Thyroid gland (tissue), 4 donors: ENCODE data around the gene PCDHGB2. TPM values are rescaled to one million over a fixed set of nuclear protein-coding genes. Genes with fewer than 3 reads are reported as not detected.
A peak's percentile ranks its signal among the peaks of the same experiment; 100 is the strongest.
"Not testable (repeated sequence)": the region's sequence is repeated elsewhere in the genome, so short reads cannot be mapped to it uniquely, and the experiment has no call there.

Experiments used
- DNase-seq, 2 donors: peaks; one replicate each; pipeline ENCODE4 v3.0.0-alpha.2; 2019
- H3K27ac ChIP-seq, 3 donors: fragments of 200-600 bp; sonication (generic); 1 replicate in 2 of 3; 2 replicates in 1 of 3; pipeline ENCODE4 v1.5.1; 2016 to 2019; ENCODE audit warnings: mild to moderate bottlenecking in 1 of 3, moderate library complexity in 1 of 3
- H3K27me3 ChIP-seq: fragments of 200-600 bp; sonication (generic); one replicate; pipeline ENCODE4 v1.5.1; 2019
- H3K36me3 ChIP-seq, 2 donors: fragments of 200-600 bp; sonication (generic); one replicate each; pipeline ENCODE4 v1.5.1; 2016 to 2019
- H3K4me1 ChIP-seq, 2 donors: fragments of 200-600 bp; sonication (generic); one replicate each; pipeline ENCODE4 v1.5.1; 2017 to 2019
- H3K4me3 ChIP-seq, 3 donors: fragments of 200-600 bp; sonication (generic); replicated peaks in 1 of 3; 1 replicate in 2 of 3; 2 replicates in 1 of 3; pipeline ENCODE4 v1.5.1; 2016; ENCODE audit warnings: mild to moderate bottlenecking in 1 of 3
- H3K9me3 ChIP-seq: fragments of 200-600 bp; sonication (generic); one replicate; pipeline ENCODE4 v1.5.1; 2017
- CTCF ChIP-seq, 6 experiments: fragments of 200-600 bp in 3 of 6; fragments of 450-650 bp in 3 of 6; sonication (generic) in 3 of 6; IDR thresholded peaks; one replicate each; pipeline ENCODE4 v1.5.1; 2016 to 2019; ENCODE audit warnings: antibody characterized with exemption in 6 of 6, mild to moderate bottlenecking in 2 of 6, inconsistent platforms in 1 of 6, moderate library complexity in 1 of 6
- POLR2A ChIP-seq, 2 donors: fragments of 450-650 bp; IDR thresholded peaks; one replicate each; pipeline ENCODE4 v1.6.1; 2017; ENCODE audit warnings: antibody characterized with exemption in 2 of 2, mild to moderate bottlenecking in 2 of 2, moderate library complexity in 1 of 2
- WGBS, 2 donors: methylation state at CpG; one replicate each; pipeline ENCODE4 v1.1.5; 2017; 5-methylcytosine and 5-hydroxymethylcytosine counted together
- intact Hi-C: fragments of 100-400 bp; cut with DNase I; formaldehyde crosslinking; loops from one replicate; pipeline ENCODE4 v1.15.1; 2023
- total RNA-seq, 4 donors: library from RNA; depleted of rRNA; stranded (reverse); fragments of >200 nt; gene quantifications; one replicate each; pipeline ENCODE4 v1.2.3, GENCODE V29; 2016

Gene PCDHGB2
- total RNA-seq, 4 donors from 2014 or later, result 4.4 to 7.6 (median 6.6) TPM

GRCh38 chr5:141330299-141331080 is 29.3 kb upstream of the PCDHGB2 start, which contains the start of gene PCDHGA1:
PCDHGA1 (plus strand) TSS chr5:141330514.
- intact Hi-C loops, result no loop called here
- no peak for DNase-seq
- H3K27me3 ChIP-seq, result no peaks in the 10 kb centered on the region
- H3K36me3 ChIP-seq, result no peaks in the 10 kb centered on the region
- H3K4me3 ChIP-seq, result no peak within 1 kb of the TSS
- TF ChIP-seq CTCF (IDR thresholded peaks at IDR 0.05) (peak in 2 of 6 experiments; percentile 16 to 17), POLR2A (IDR thresholded peaks at IDR 0.05) (no peak)
- H3K27ac ChIP-seq, result no peak within 1 kb of the TSS
- no peaks in the 10 kb centered on the region for H3K9me3 ChIP-seq
- no peaks in the 10 kb centered on the region for H3K4me1 ChIP-seq
- WGBS, 2 donors, result 19 to 28% methylated on average over 21 of the region's 21 CpGs

GRCh38 chr5:141332571-141332970 is 27.2 kb upstream of the PCDHGB2 start:
- intact Hi-C loops, H3K4me3 ChIP-seq, H3K27ac ChIP-seq, H3K4me1 ChIP-seq, DNase-seq, H3K27me3 ChIP-seq, H3K9me3 ChIP-seq, H3K36me3 ChIP-seq: not testable (repeated sequence)
- 29 to 45% methylated on average over 13 to 28 of the region's 39 CpGs for WGBS, 2 donors

DNA sequence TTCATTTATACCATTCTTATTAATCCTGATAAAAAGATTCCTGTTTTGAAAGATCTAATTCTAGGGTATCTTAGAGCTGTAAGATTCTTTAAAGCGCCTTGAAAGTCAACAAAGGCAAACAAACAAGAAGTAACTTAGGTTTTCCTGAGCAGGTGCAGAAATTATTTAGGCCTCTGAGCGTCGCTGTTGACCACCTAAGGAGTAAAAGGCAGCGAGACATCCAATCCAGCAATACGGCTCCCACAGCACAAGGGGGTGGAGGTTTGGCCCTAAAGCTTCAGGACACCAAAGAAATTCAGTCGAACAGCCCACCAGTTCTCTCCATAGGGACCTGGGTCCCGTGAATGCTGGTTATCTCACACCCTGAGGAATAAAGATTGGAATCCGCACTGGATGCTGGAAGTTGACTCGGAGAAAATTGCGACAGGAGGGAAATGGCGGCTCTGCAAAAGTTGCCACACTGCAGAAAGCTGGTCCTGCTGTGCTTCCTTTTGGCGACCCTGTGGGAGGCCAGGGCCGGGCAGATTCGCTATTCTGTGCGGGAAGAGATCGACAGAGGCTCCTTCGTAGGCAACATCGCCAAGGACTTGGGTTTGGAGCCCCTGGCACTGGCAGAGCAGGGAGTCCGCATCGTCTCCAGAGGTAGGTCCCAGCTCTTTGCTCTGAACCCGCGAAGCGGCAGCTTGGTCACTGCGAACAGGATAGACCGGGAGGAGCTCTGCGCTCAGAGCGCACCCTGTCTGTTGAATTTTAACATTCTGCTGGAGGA is 21.1 kb upstream of the PCDHGB2 start, which contains the start of gene PCDHGA2:
TSS of gene PCDHGA2 (plus strand) at position 223 of the 769 bp plus-strand sequence.
- TF ChIP-seq CTCF (IDR thresholded peaks at IDR 0.05), result peak in 4 of 6 experiments; percentile 26 to 42 (median 40)
- no peak for TF ChIP-seq POLR2A (IDR thresholded peaks at IDR 0.05)
- intact Hi-C loops, result no loop called here
- H3K9me3 ChIP-seq, result no peaks in the 10 kb centered on the region
- no peaks in the 10 kb centered on the region for H3K4me1 ChIP-seq
- 8 to 15% methylated on average over 10 to 24 of the region's 27 CpGs for WGBS, 2 donors
- H3K27me3 ChIP-seq, result no peaks in the 10 kb centered on the region
- H3K27ac ChIP-seq, result no peak within 1 kb of the TSS
- DNase-seq, result peak in 1 of 2 donors; percentile 21
- H3K36me3 ChIP-seq, result no peaks in the 10 kb centered on the region
- H3K4me3 ChIP-seq, result peak within 1 kb of the TSS in 1 of 3 donors; percentile 16

GRCh38 chr5:141340781-141341354 is 18.9 kb upstream of the PCDHGB2 start:
- intact Hi-C loops, H3K36me3 ChIP-seq, H3K27me3 ChIP-seq, H3K4me1 ChIP-seq, H3K27ac ChIP-seq, H3K4me3 ChIP-seq, H3K9me3 ChIP-seq, DNase-seq: not testable (repeated sequence)
- WGBS, 2 donors, result 38 to 71% methylated on average over 6 to 22 of the region's 45 CpGs

- Histone ChIP-seq H3K36me3 (no peaks in the 10 kb centered on the region), H3K9me3 (no peaks in the 10 kb centered on the region), H3K4me1 (no peaks in the 10 kb centered on the region), H3K27ac (no peak overlapping the region), H3K27me3 (no peaks in the 10 kb centered on the region), H3K4me3 (no peak overlapping the region)
- no peak for TF ChIP-seq POLR2A (IDR thresholded peaks at IDR 0.05)
- no peak for TF ChIP-seq CTCF (IDR thresholded peaks at IDR 0.05)
- WGBS, 2 donors, result 12 to 33% methylated on average over 1 of the region's 1 CpG
- DNase-seq, result no peak
- intact Hi-C loops, result no loop called here
Observed at GRCh38 chr5:141342773-141343172, 17.0 kb upstream of the PCDHGB2 start.
